Measurements from ENCODE around the gene SMOC1.
"Not testable (repeated sequence)": the region's sequence is repeated elsewhere in the genome, so short reads cannot be mapped to it uniquely, and the experiment has no call there.

The SMOC1 gene

DNA sequence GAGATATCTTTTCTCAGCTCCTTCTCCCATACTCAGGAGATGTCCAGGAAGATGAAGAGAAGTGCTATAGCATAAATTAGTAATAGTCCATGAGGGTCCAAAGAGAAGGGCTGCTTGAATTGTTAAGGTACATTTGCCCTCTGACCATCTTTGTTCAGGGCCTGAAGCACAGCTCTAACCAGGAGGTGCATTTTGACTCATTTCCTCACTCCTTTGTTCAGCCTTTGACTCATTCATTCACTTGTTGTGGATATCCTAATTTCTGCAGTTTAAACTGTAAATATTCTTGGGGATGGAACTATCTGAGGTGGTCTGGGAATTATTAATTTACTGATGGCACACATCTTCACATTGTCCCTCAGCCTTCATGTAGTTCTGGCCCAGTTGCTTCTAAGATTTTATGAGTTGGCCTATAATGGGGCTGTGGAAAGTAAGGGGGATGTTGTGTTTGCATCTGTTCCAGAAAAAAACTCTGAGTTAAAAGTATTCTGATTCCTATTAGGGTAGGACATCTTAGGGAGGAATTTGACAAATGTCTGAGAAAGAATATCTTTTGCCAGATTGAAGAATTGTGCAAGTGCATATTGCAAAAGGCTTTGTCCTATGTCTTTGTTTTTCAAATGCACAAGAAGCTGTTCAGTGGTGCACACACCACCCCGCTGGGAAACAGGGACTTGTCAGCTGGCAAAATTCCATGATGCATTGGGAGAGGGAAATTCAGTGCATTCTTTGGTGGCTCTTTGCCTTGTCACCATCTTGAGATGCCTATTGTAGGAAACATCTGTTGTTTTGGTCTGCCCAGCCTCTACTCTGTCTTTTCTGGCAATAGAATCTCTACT, 22.1 kb downstream of the SMOC1 start:
- DNase-seq, result no peak

- DNase-seq, result not testable (repeated sequence)
Measured at GRCh38 chr14:69903046-69903445, 23.8 kb downstream of the SMOC1 start.

DNA sequence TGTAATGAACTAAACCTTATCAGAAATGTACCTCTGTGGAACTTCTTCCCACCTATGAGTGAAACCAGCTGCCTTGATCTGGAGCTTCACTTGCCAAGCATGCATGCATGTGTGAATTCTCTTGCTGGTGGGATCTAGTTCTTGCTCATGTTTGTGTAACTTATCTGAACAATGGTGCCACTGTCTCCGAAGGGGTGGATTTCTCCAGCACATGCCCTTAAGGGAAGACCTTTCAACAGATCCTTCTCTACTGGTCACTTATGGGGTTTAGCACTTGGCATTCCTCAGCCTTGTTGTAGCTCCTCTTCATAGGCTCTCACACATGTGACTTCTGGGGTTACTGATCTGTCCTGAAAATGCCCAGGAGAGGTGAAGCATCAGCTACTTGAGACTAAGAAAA, 25.0 kb downstream of the SMOC1 start:
- no peak for DNase-seq

DNA sequence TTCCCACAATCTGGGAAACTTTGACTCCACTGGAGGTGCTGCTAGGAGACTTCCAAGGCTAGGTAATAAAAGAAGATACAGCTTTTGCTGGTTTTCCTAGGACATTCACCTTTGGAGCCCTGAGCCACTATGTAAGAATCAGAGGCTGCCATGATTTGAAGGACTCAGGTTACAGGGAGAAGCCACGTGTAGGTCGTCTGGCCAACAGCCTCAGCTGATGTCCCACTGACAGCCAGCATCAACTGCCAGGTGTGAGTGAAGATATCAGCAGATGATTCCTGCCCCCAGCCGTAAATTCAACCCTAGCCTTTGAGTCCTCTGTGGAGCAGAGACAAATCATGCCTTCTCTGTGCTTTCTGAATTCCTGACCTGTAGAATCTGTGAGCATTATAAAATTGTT, 27.0 kb downstream of the SMOC1 start:
- DNase-seq, result no peak

DNA sequence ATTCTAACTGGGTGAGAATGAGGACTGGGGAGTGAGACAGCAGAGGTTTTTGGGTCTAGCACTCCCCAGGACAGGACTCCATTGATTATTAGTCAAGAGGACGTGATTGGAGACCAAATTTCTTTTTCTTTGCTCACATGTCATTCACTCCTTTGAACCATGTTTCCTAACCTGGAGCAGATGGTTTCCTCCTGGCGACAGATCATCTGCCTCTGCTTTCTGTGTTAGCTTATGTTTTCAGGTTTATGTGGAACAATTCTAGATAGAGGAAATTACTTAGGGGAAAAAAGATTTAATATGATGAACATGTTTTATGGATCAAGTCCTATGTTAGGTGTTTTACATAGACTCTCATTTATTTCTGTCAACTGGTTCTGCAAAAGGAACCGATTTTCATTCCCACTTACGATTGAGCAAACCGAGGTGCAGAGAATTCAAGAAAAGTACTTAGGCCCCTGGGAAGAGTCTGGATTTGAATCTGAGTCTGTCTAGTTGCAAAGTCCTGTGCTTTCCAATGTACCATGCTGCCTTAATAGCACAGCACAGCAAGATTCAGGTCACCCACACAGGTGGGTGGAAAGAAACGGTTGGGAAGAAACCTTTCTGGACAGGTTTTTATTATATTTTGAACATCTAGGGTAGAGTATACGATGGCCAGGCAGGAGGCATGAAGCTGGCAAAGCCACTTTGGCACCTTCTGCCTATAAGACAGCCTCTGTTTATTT, 30.8 kb downstream of the SMOC1 start:
- no peak for DNase-seq

DNA sequence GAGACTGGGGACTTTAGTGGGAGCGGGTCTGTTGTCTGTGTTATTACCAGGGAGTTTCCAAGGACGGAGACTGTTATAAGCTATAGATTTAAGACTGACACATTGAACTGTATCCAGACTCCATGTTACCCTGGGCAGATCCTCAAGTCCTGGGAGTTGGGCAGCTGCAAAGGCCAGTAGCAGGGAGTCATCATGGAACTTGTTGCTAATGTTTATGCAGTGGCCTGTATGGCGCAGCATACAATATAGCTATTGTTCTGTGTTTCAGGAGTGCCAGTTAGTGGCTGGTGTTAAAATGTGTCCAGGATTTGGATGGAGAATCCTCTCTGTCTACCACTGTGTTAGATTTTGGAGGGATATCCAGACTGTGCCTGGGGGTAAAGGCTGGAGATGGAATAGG, 31.7 kb downstream of the SMOC1 start:
- DNase-seq, result no peak

DNA sequence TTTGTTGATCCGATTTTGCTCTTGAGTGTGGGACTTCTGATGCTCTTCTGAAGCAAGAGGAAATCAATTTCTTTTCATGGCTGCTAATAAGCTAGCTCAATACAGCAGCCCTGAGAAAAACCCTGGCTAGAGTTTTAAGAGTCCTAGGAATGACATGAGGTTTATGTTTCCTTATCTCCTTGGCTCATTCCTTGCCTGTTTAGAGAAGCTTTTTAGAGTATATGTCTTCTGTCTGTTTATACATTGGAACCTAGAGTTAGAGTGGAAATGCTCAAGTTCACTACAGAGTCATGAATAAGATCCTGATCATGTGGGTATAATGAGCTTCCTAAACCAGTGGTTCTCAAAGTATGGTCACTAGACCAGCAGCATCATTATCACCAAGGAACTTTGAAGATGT, 34.5 kb downstream of the SMOC1 start:
- no peak for DNase-seq

GRCh38 chr14:69916396-69916795, 37.2 kb downstream of the SMOC1 start:
- DNase-seq, result no peak

DNA sequence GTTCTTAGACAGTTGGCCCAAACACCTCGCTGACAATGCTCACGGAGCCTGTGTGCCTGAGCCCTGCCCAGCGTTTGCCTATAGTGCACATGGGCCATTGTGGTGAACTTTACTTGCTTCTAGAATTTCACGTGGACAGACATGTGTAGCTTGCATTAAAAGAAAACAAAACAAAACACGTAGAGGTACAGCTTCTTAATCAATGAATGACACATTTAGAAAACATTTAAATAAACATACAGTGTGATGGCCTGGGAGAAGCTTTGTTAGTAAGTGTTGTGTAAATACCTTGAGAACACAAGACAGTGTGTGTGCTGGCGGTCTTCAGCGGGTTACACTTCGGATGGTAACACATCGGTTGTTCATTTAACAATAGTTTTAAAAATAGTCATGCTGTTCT, 38.1 kb downstream of the SMOC1 start:
- DNase-seq, result no peak

DNA sequence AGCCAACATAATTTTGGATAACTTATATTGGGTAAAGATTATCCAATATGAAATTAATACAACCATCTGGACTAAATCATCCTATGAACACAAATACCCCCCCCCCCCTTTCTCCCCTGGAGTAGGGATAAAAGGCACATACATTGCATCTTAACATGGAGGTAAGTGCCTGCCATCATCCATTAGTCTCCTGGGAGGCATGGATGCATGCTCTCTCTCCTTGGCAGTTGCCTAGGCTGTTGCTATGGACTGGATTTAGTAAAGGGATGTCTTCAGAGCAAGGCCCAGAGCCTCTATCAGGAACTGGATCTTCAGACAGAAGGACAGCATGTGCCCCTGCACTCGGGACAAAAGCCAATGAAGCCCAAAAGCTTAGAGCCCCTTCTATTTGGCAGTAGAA, 40.6 kb downstream of the SMOC1 start:
- DNase-seq, result no peak

DNA sequence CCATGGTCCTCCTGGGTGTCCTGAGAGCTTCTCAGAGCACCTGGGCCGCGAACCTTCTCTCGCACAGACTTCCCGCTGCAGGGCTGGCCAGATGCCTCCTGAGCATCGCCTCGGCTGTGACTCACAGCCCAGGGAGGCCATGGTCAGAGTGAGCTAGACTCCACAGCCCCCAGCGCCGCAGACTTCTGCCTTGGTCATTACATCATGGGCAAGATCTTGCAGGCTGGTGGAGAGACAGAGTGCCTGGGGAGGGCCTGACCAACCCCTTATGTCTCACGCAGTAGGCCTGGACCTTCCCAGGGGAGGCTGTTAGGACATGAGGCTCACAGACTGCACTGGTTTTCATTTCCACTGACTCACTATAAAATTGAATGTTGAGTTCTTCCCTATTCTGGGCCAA, 41.8 kb downstream of the SMOC1 start:
- no peak for DNase-seq

DNA sequence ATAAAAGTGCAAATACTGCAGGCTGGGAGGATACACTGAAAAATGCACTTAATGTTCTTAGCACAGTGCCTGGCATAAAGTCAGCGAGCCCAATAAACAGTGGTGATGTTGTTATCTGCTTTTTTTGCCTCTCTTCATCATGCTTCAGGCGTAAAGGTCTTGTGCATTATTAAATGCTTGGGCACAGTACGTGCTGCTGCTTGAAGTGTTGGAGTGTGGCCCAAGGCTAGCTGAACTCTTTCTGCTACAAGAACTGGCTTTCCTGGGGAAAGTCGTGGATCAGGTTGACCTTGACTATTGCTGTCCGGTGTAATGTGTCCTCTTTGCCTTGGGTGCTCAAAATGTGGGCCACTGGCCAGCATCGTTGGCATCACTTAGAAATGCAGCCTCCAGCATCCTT, 43.0 kb downstream of the SMOC1 start:
- no peak for DNase-seq

- DNase-seq, result no peak
Measured at GRCh38 chr14:69924201-69924600, 45.0 kb downstream of the SMOC1 start.

DNA sequence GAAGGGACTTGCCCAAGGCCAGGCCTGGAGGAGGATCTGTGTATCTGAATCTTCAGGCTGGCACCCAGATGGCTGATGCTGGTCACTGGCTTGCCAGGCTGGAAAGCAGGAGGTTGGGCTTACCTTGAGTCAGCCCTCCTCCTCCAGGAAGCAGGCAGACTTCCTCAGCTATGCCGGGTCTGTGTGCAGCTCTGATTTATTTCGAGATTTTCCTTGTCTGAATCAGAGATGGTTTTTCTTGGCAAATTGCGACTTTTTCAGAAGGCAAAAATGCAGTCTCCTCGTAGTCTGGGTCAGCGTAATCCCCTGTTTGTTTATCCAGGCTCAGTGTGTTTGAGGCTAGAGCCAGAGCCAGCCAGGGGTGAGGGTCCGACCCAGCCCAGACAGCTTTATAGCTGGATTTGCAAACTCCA, 48.9 kb downstream of the SMOC1 start:
- DNase-seq, result no peak

DNA sequence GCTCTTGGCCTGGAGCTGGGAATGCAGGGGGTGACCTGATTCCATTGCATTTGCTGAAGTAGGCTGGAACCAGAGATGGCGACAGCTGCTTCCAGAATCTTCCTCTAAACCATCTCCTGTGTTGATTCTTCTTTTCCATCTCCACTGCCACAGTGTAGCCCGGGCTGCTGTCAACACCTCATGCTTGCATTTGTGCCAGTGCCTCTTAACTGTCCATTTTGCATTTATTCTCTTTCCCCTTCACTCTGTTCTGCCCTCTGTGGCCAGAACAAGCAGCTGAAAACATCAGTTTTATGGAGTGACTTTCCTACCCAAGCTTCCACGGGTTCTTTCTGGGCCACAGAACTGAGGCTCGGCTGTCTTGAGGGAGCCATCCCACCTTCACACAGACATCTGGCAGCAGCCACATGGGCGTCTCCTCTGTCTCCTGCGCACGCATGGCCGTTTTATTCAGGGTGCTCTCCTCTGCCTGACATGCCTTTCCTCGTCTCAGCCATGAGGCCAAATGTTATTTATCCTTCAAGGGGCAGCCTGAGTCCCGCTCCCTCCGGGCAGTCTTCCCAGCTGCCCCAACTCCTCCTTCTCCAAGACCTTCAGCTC, 51.7 kb downstream of the SMOC1 start:
- DNase-seq, result no peak

GRCh38 chr14:69931960-69932359, 52.7 kb downstream of the SMOC1 start:
- no peak for DNase-seq

GRCh38 chr14:69932391-69932790, 53.2 kb downstream of the SMOC1 start:
- no peak for DNase-seq

GRCh38 chr14:69933623-69934275, 54.5 kb downstream of the SMOC1 start:
- no peak for DNase-seq

GRCh38 chr14:69937367-69938081, 58.3 kb downstream of the SMOC1 start:
- DNase-seq, result peak; percentile 17

DNA sequence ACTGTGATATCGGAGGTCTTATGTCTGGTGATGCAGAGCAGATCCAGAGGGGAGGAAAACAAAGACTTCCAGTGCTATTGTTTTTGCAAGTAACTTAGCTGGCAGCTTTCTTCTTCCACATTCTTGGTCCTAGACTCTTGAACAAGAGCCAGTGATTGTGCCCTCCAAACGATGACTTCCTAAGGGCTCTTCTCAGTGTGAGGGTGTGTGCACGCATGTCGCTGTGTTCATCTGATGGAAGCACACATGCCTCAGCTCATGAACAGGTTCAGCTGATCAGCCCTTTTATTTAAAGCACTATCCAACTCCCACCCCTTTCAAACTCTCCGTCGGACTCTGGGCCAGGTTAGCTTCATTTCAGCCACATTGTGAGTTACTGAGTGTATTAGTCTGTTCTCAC, 59.5 kb downstream of the SMOC1 start:
- DNase-seq, result no peak

GRCh38 chr14:69941768-69942742, 62.8 kb downstream of the SMOC1 start:
- no peak for DNase-seq
